K562 (cell line): ENCODE measurements around the gene ZNF774. TPM values are rescaled to one million over a fixed set of nuclear protein-coding genes. Genes with fewer than 3 reads are reported as not detected.

Experiments
- POLR2H ChIP-seq: IDR thresholded peaks from 2 replicates; pipeline ENCODE4 v1.6.1; 2016; ENCODE audit warnings: missing genetic modification characterization, low read depth, mild to moderate bottlenecking, control low read depth, missing compliant biosample characterization, moderate library complexity
- RBM17 ChIP-seq: fragments of 200-400 bp; formaldehyde crosslinking; IDR thresholded peaks from 2 replicates; pipeline ENCODE4 v1.6.1; 2017; ENCODE audit warnings: low read depth, mild to moderate bottlenecking, low read length, borderline replicate concordance
- SPI1 ChIP-seq: IDR thresholded peaks from 2 replicates; pipeline ENCODE4 v1.6.1; 2011; ENCODE audit warnings: low read depth, low read length, control low read depth, borderline replicate concordance
- ZKSCAN8 ChIP-seq: fragments of 200-800 bp; sonication (Bioruptor generic); IDR thresholded peaks from 2 replicates; pipeline ENCODE4 v1.6.1; 2016; ENCODE audit warnings: missing genetic modification characterization, missing compliant biosample characterization
- ZNF584 ChIP-seq: fragments of 200-800 bp; sonication (Bioruptor generic); IDR thresholded peaks from 2 replicates; pipeline ENCODE4 v1.6.1; 2016; ENCODE audit warnings: low read depth, mild to moderate bottlenecking, missing genetic modification characterization, missing compliant biosample characterization
- polyA plus RNA-seq, 8 experiments: library from polyadenylated mRNA; depleted of rRNA in 4 of 8; stranded (reverse) in 5 of 8; unstranded in 3 of 8; fragments of >200 nt; fragmentation: Nextera tagmentation in 2 of 8; fragmentation: Illumina TruSeq in 1 of 8; extraction: Ambion mirVana in 2 of 8; extraction: Trizol in 1 of 8; gene quantifications; 2 replicates each; pipeline versions ENCODE4 v1.2.1 to v1.2.3, GENCODE V29; 2011 to 2014; ENCODE audit warnings: inconsistent platforms in 1 of 8, missing spikeins in 1 of 8
- total RNA-seq, 7 experiments: library from RNA; depleted of rRNA in 6 of 7; stranded (reverse); fragments of >200 nt in 6 of 7; fragmentation: Illumina TruSeq in 2 of 7; extraction: Trizol in 2 of 7; gene quantifications; 2 replicates each; pipeline versions ENCODE4 v1.2.1 to v1.2.3, GENCODE V29; 2011 to 2021; ENCODE audit warnings: low replicate concordance in 1 of 7
- TF ChIP-seq, protein P1 (sequence below): sonication (generic); IDR thresholded peaks from 2 replicates; pipeline ENCODE4 v1.6.1; 2016
- TF ChIP-seq, protein P2 (sequence below): fragments of 450-650 bp; IDR thresholded peaks from 2 replicates; pipeline ENCODE4 v1.6.1; 2014; ENCODE audit warnings: low read depth, mild to moderate bottlenecking, moderate library complexity, borderline replicate concordance
- TF ChIP-seq, protein P3 (sequence below), 2 experiments: fragments of 200-800 bp in 1 of 2; sonication (Bioruptor generic) in 1 of 2; sonication (generic) in 1 of 2; formaldehyde crosslinking in 1 of 2; IDR thresholded peaks in 1 of 2; conservative IDR thresholded peaks in 1 of 2; 2 replicates each; pipeline versions ENCODE4 v1.5.0 to v1.6.1; 2016 to 2020; ENCODE audit warnings: missing compliant biosample characterization in 1 of 2, missing genetic modification characterization in 1 of 2, missing genetic modification reagents in 1 of 2
- TF ChIP-seq, protein P4 (sequence below): fragments of 200-600 bp; sonication (generic); IDR thresholded peaks from one replicate; pipeline ENCODE4 v1.6.1; 2012; ENCODE audit warnings: mild to moderate bottlenecking, low read depth, low read length, inconsistent platforms

Gene ZNF774
- total and polyA plus RNA-seq, 9 of the 15 experiments (the other 6 are each of a cell fraction or from before 2014, with no cell fraction given) = 0.32 to 2.0 (median 1.2) TPM

GRCh38 chr15:90387534-90388461 lies 35.7 kb downstream of the ZNF774 start, which contains the start of gene IQGAP1 (continued):
- TF ChIP-seq RBM17 (no peak), ZKSCAN8 (no peak), SPI1 (0 out of 2 replicates have a peak, but pooled peaks have one; percentile 17), POLR2H (tag) (peak; percentile 72), ZNF584 (no peak)
- TF ChIP-seq, protein P1, sequence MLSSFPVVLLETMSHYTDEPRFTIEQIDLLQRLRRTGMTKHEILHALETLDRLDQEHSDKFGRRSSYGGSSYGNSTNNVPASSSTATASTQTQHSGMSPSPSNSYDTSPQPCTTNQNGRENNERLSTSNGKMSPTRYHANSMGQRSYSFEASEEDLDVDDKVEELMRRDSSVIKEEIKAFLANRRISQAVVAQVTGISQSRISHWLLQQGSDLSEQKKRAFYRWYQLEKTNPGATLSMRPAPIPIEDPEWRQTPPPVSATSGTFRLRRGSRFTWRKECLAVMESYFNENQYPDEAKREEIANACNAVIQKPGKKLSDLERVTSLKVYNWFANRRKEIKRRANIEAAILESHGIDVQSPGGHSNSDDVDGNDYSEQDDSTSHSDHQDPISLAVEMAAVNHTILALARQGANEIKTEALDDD = no peak
- TF ChIP-seq, protein P2, sequence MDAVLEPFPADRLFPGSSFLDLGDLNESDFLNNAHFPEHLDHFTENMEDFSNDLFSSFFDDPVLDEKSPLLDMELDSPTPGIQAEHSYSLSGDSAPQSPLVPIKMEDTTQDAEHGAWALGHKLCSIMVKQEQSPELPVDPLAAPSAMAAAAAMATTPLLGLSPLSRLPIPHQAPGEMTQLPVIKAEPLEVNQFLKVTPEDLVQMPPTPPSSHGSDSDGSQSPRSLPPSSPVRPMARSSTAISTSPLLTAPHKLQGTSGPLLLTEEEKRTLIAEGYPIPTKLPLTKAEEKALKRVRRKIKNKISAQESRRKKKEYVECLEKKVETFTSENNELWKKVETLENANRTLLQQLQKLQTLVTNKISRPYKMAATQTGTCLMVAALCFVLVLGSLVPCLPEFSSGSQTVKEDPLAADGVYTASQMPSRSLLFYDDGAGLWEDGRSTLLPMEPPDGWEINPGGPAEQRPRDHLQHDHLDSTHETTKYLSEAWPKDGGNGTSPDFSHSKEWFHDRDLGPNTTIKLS = no peak
- TF ChIP-seq, protein P3, sequence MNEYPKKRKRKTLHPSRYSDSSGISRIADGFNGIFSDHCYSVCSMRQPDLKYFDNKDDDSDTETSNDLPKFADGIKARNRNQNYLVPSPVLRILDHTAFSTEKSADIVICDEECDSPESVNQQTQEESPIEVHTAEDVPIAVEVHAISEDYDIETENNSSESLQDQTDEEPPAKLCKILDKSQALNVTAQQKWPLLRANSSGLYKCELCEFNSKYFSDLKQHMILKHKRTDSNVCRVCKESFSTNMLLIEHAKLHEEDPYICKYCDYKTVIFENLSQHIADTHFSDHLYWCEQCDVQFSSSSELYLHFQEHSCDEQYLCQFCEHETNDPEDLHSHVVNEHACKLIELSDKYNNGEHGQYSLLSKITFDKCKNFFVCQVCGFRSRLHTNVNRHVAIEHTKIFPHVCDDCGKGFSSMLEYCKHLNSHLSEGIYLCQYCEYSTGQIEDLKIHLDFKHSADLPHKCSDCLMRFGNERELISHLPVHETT (CRISPR knock-in tag; conservative IDR thresholded peaks at IDR 0.05 in 1 of 2, IDR thresholded peaks at IDR 0.05 in 1 of 2) = no peak; a peak in 1 of 4 replicates
- TF ChIP-seq, protein P4, sequence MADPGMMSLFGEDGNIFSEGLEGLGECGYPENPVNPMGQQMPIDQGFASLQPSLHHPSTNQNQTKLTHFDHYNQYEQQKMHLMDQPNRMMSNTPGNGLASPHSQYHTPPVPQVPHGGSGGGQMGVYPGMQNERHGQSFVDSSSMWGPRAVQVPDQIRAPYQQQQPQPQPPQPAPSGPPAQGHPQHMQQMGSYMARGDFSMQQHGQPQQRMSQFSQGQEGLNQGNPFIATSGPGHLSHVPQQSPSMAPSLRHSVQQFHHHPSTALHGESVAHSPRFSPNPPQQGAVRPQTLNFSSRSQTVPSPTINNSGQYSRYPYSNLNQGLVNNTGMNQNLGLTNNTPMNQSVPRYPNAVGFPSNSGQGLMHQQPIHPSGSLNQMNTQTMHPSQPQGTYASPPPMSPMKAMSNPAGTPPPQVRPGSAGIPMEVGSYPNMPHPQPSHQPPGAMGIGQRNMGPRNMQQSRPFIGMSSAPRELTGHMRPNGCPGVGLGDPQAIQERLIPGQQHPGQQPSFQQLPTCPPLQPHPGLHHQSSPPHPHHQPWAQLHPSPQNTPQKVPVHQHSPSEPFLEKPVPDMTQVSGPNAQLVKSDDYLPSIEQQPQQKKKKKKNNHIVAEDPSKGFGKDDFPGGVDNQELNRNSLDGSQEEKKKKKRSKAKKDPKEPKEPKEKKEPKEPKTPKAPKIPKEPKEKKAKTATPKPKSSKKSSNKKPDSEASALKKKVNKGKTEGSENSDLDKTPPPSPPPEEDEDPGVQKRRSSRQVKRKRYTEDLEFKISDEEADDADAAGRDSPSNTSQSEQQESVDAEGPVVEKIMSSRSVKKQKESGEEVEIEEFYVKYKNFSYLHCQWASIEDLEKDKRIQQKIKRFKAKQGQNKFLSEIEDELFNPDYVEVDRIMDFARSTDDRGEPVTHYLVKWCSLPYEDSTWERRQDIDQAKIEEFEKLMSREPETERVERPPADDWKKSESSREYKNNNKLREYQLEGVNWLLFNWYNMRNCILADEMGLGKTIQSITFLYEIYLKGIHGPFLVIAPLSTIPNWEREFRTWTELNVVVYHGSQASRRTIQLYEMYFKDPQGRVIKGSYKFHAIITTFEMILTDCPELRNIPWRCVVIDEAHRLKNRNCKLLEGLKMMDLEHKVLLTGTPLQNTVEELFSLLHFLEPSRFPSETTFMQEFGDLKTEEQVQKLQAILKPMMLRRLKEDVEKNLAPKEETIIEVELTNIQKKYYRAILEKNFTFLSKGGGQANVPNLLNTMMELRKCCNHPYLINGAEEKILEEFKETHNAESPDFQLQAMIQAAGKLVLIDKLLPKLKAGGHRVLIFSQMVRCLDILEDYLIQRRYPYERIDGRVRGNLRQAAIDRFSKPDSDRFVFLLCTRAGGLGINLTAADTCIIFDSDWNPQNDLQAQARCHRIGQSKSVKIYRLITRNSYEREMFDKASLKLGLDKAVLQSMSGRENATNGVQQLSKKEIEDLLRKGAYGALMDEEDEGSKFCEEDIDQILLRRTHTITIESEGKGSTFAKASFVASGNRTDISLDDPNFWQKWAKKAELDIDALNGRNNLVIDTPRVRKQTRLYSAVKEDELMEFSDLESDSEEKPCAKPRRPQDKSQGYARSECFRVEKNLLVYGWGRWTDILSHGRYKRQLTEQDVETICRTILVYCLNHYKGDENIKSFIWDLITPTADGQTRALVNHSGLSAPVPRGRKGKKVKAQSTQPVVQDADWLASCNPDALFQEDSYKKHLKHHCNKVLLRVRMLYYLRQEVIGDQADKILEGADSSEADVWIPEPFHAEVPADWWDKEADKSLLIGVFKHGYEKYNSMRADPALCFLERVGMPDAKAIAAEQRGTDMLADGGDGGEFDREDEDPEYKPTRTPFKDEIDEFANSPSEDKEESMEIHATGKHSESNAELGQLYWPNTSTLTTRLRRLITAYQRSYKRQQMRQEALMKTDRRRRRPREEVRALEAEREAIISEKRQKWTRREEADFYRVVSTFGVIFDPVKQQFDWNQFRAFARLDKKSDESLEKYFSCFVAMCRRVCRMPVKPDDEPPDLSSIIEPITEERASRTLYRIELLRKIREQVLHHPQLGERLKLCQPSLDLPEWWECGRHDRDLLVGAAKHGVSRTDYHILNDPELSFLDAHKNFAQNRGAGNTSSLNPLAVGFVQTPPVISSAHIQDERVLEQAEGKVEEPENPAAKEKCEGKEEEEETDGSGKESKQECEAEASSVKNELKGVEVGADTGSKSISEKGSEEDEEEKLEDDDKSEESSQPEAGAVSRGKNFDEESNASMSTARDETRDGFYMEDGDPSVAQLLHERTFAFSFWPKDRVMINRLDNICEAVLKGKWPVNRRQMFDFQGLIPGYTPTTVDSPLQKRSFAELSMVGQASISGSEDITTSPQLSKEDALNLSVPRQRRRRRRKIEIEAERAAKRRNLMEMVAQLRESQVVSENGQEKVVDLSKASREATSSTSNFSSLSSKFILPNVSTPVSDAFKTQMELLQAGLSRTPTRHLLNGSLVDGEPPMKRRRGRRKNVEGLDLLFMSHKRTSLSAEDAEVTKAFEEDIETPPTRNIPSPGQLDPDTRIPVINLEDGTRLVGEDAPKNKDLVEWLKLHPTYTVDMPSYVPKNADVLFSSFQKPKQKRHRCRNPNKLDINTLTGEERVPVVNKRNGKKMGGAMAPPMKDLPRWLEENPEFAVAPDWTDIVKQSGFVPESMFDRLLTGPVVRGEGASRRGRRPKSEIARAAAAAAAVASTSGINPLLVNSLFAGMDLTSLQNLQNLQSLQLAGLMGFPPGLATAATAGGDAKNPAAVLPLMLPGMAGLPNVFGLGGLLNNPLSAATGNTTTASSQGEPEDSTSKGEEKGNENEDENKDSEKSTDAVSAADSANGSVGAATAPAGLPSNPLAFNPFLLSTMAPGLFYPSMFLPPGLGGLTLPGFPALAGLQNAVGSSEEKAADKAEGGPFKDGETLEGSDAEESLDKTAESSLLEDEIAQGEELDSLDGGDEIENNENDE = no peak
